T-helper 2 cell treated with Interferon-gamma antibody and Interleukin-4, amounts not matched to agents 100 ng/mL and 5 ng/mL, for 36 hours (primary cell): ENCODE data around the gene VGLL3. TPM values are rescaled to one million over a fixed set of nuclear protein-coding genes. Genes with fewer than 3 reads are reported as not detected.
"Not testable (repeated sequence)": the region's sequence is repeated elsewhere in the genome, so short reads cannot be mapped to it uniquely, and the experiment has no call there.

Experiments
- intact Hi-C: fragments of 100-400 bp; cut with micrococcal nuclease; formaldehyde crosslinking; loops from one replicate; pipeline ENCODE4 v1.15.1; 2023
- total RNA-seq: library from RNA; stranded (reverse); gene quantifications from 2 replicates; pipeline ENCODE4 v1.2.3, GENCODE V29; 2022

Gene VGLL3, protein sequence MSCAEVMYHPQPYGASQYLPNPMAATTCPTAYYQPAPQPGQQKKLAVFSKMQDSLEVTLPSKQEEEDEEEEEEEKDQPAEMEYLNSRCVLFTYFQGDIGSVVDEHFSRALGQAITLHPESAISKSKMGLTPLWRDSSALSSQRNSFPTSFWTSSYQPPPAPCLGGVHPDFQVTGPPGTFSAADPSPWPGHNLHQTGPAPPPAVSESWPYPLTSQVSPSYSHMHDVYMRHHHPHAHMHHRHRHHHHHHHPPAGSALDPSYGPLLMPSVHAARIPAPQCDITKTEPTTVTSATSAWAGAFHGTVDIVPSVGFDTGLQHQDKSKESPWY
- not detected in 2 replicates for total RNA-seq

- intact Hi-C loops, result no loop called here
Measured at GRCh38 chr3:86990734-86991481, at the start of gene VGLL3. TSS of gene VGLL3 (minus strand) at chr3:86991149. CDS start at chr3:86990743, 406 bp downstream.

DNA sequence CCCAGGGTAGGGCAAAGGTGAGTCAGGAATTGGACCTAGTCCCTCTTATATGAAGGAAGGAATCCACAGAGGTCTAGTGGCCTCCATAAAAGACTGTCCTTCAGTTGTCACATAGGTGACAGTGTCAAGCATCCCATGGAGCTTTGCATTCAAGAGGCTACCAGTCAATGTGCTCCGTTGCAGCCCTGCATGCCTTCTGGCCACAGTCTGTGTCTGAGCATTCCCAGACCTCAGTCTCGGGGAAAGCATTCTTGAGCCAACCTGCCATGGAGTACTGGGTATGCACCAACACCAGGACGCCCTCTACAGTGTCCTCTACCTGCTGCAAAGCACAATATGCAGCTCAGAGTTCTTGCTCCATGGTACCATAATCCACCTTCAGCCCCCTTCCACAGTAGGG lies 46.7 kb upstream of the VGLL3 start:
- intact Hi-C loops, result no loop called here

GRCh38 chr3:87036671-87037070 lies 45.7 kb upstream of the VGLL3 start:
- intact Hi-C loops, result no loop called here

DNA sequence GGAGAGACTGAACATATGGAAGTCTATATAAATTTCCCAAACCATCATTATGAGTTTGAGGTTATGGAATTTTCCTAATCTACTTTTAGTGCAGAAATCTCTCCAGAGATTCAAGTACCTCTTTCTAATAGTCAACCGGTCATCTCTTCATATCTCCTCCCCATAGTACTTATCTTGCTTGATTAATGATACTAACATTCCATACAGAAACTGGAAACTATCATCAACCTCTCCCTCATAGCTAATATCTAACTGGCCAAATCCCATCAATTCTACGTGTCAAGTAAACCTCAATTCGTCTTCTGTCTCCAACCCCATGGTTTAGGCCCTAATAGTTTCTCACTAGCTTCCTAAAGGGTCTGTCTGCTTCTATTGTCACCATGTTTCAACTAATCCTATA lies 44.4 kb upstream of the VGLL3 start:
- intact Hi-C loops, result no loop called here

- intact Hi-C loops, result no loop called here
Measured at GRCh38 chr3:87033205-87033604, 42.3 kb upstream of the VGLL3 start.

DNA sequence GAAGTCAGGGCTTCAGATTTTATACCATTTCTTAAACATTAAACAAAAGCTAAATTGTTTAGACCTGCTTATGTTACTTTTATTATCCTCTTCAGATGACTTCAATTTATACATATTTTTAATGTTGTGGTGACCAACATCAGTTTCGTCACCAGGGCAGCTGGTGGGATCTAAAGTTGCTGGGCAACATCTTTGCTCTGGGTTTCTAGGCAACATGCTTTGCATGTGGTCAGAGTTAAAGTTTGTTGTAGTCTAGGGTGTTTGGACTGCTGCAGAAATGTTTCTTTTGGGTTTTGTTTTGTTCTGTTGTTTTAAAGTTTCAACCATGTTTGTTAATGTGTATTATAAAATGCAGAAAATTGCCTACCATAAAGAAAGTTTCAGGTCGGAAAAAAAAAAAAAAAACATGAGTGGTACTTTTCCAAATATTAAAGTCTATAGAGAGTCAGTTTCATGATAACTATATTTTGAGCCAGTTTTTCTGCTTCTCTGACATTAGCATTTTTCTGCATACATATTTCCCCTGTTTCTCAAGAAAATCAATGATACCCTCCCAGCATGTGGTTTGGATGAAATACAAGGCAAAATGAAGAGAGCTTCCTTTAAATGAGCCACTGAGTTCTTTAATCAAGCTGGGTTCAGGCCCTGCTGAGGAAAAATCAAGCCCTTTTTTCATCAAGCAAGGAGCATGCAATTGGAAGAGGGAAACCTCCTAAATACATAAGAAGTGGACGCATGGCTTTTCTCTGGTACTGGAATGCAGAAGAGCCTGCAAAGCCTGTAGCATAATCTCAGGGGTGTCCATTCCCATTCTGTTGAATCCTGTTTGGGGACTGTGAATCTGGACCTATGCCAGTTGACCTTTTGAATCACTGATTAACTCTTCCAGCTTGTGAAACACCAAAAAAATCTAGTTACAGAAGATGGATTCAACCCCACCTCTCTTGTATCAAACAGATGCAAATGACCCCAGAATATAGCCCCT lies 35.0 kb upstream of the VGLL3 start:
- intact Hi-C loops, result no loop called here

DNA sequence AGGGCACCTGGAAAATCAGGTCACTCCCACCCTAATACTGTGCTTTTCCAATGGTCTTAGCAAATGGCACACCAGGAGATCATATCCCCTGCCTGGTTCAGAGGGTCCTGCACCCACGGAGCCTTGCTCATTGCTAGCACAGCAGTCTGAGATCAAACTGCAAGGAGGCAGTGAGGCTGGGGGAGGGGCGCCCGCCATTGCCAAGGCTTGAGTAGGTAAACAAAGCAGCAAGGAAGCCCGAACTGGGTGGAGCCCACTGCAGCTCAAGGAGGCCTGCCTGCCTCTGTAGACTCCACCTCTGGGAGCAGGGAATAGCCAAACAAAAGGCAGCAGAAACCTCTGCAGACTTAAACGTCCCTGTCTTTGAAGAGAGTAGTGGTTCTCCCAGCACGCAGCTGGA lies 26.4 kb upstream of the VGLL3 start:
- intact Hi-C loops, result not testable (repeated sequence)

GRCh38 chr3:87009271-87009670 lies 18.3 kb upstream of the VGLL3 start:
- intact Hi-C loops, result no loop called here

- intact Hi-C loops, result no loop called here
Measured at GRCh38 chr3:87006844-87007439, 16.0 kb upstream of the VGLL3 start.

DNA sequence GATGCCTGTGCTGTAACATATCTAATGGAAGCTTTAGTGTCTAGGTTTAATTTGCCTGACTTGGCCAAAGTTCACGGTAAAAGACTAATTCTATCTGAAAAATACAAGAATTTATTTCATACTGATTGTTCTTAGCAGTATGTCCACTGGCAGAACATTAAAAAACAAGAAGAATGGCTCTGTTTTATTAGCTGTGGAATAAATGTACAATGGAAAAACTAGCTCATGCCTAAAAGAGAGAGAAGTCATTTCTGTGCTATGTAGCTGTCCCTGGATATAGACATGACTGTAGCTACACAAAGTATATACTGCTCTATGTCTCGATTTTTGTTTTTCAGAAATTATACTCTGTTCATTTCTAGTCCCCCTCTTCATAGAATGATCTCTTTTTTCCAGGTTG lies 13.9 kb upstream of the VGLL3 start:
- intact Hi-C loops, result no loop called here

DNA sequence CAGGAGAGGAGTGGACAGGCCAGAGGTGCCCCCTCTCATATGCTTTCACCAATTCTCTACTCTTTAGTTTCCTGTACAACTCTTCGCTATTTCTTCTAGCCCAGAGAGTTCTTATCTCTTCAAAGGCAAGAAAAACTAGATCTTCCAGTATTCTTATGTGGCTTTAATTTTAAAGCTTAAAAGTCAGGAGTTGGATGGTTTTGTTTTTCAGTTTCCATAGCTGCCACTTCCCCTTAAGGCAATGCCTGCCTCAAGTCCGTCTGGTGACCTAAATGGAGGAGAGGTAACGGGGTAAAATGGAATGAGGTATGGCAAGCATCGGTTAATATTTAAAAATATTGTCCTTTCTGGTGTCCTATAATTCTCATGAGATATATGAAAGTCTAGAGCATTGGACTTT lies 11.4 kb upstream of the VGLL3 start:
- intact Hi-C loops, result no loop called here

- intact Hi-C loops, result no loop called here
Measured at GRCh38 chr3:87001473-87002098, 10.6 kb upstream of the VGLL3 start.

DNA sequence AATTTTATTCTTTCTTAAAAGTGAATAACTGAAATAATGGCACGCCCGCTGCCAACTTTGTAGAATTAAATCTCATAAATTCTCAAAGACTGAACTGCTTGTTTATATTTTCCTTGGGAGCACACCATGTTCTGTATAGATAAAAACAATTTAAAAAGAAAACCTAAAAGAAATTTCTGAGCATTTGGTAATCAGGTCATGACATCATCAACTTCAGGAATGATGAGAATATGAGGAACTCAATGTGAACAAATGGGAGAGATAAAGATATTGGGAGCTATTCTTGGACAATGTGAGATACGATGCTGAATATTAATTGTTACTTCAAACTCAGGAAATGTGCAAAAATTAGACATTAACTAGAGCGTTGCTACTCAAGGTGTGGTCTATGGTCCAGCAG lies 10.0 kb upstream of the VGLL3 start:
- intact Hi-C loops, result no loop called here

GRCh38 chr3:86998569-86998968 lies 7.6 kb upstream of the VGLL3 start:
- intact Hi-C loops, result no loop called here

GRCh38 chr3:86996261-86996955 lies 5.5 kb upstream of the VGLL3 start:
- intact Hi-C loops, result no loop called here

DNA sequence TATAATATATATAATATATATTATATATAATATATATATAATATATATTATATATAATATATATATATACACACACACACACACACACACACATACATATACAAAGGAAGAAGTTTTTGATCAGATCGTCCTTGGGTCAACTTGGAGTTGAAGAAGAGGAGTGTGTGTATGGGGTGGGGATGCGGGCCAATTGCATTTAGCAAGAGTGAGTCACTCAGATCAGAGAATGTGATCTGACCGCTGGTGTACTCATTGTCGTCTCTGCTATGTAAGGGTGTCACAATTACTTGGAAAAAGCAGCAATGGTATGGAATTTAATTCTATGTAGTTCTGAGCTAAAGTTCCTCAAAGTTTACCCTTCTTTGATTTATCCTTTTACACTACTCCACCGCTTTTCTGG lies 4.6 kb upstream of the VGLL3 start:
- intact Hi-C loops, result no loop called here

- intact Hi-C loops, result no loop called here
Measured at GRCh38 chr3:86993704-86994103, 2.8 kb upstream of the VGLL3 start.

DNA sequence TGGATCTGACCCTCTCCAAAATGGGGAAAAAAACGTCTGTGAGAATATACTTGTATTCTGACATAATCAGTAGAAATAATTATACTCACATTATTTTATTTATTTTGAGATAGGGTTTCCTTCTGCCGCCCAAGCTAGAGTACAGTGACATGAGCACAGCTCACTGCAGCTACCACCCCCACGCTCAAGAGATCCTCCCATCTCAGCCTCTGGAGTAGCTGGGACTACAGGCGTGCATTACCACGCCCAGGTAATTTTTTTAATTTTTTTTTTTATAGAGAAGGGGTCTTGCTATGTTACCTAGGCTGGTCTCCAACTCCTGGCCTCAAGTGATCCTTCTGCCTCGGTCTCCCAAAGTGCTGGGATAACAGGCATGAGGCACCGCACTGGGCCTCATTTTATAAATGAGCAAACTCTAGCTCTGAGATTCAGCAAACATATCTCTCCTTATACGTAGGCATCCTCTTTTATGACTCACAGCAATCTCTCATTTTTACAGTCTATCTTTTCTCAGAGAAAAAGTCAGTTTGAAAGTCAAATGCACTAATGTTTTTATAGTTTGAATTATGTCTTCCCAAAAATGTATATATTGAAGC lies 989 bp upstream of the VGLL3 start:
- intact Hi-C loops, result no loop called here

DNA sequence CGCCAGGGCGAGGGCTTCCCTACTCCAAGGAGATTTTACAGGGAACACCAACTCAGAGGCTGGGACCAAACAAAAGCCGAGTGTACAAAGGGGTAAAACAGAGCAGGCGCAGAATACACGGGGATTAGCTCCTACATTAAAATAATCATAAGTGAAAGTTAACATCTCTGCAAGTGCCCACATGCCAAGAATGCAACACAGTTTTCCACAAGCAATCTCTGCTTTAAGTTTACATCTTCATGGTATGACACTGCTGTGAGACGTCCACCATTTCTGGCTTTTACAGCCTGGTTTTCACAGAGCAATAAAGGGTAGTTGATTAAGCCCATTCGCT lies 500 bp upstream of the VGLL3 start:
- intact Hi-C loops, result no loop called here
